HCT116 (cell line): ENCODE results near the gene REXO5. TPM values are rescaled to one million over a fixed set of nuclear protein-coding genes. Genes with fewer than 3 reads are reported as not detected.

ENCODE experiments used
- ATAC-seq: fragments of 200-7000 bp; cut with Tn5 transposase; 2 replicates; pipeline ENCODE4 v1.9.1; 2020; ENCODE audit warnings: mild to moderate bottlenecking, moderate library complexity
- BruUV-seq: library from RNA; stranded (reverse); fragments of 400-500 nt; replicated peaks from 2 replicates; lab custom pipeline; 2021; lab: Mats Ljungman, UMichigan
- CTCF ChIA-PET: fragments of 300-600 bp; sonication (Branson Sonifier 250); formaldehyde crosslinking; loops from one replicate; lab custom pipeline; 2021; ENCODE audit warnings: antibody characterized with exemption; lab: Charles Lee
- POLR2A ChIA-PET: fragments of 300-600, 350-600 bp; sonication (Branson Sonifier 250); formaldehyde crosslinking; loops from one replicate; lab custom pipeline; 2021; ENCODE audit warnings: antibody characterized with exemption; lab: Charles Lee
- RAD21 ChIA-PET, 2 experiments: fragments of 300-600 bp; sonication (Branson Sonifier 250); formaldehyde crosslinking; loops; one replicate each; lab custom pipeline; 2023; ENCODE audit warnings: low total read pairs in 2 of 2; ENCODE audit not compliant: uncharacterized antibody in 2 of 2, unreplicated experiment in 2 of 2, low non-redundant PET in 1 of 2; lab: Charles Lee
- DNase-seq: peaks from one replicate; pipeline ENCODE4 v3.0.0-alpha.2; 2010; ENCODE audit warnings: low read depth, low spot score
- H2AFZ ChIP-seq: fragments of 200-600 bp; shearing (Covaris generic), sonication (generic); 2 replicates; pipeline ENCODE4 v1.6.1; 2017; ENCODE audit warnings: low read depth, mixed run types, mixed read lengths, antibody characterized with exemption, low read length; ENCODE audit not compliant: poor library complexity, severe bottlenecking
- H3K27ac ChIP-seq: 2 replicates; pipeline ENCODE4 v1.5.1; 2012; ENCODE audit warnings: low read depth, low read length
- H3K27me3 ChIP-seq: fragments of 200-600 bp; sonication (generic); 2 replicates; pipeline ENCODE4 v1.6.1; 2016; ENCODE audit warnings: mixed run types, low read length, mixed read lengths; ENCODE audit not compliant: insufficient read depth
- H3K36me3 ChIP-seq, 2 experiments: fragments of 200-500 bp in 1 of 2; fragments of 200-600 bp in 1 of 2; sonication (Bioruptor generic) in 1 of 2; sonication (generic) in 1 of 2; 2 replicates each; pipeline versions ENCODE4 v1.5.1 to v1.6.1; 2014 to 2016; ENCODE audit warnings: low read length in 2 of 2, inconsistent platforms in 1 of 2, mixed read lengths in 1 of 2, mixed run types in 1 of 2; ENCODE audit not compliant: insufficient read depth in 2 of 2, control insufficient read depth in 1 of 2
- H3K4me1 ChIP-seq, 2 experiments: fragments of 200-600 bp in 1 of 2; sonication (generic) in 1 of 2; 2 replicates each; pipeline versions ENCODE4 v1.5.1 to v1.6.1; 2012 to 2017; ENCODE audit warnings: low read length in 2 of 2, inconsistent platforms in 1 of 2, mild to moderate bottlenecking in 1 of 2, mixed read lengths in 1 of 2, mixed run types in 1 of 2, moderate library complexity in 1 of 2; ENCODE audit not compliant: insufficient read depth in 2 of 2, control insufficient read depth in 1 of 2
- H3K4me2 ChIP-seq: fragments of 200-600 bp; sonication (generic); 2 replicates; pipeline ENCODE4 v1.6.1; 2017; ENCODE audit warnings: mixed run types, low read length, mixed read lengths
- H3K4me3 ChIP-seq, 2 experiments: fragments of 200-600 bp in 1 of 2; sonication (generic) in 1 of 2; replicated peaks in 1 of 2; 2 replicates each; pipeline ENCODE4 v1.5.1; 2011 to 2016; ENCODE audit warnings: low read length in 2 of 2, control low read depth in 1 of 2, low read depth in 1 of 2, mild to moderate bottlenecking in 1 of 2, mixed read lengths in 1 of 2, mixed run types in 1 of 2
- H3K79me2 ChIP-seq: fragments of 200-600 bp; sonication (generic); 2 replicates; pipeline ENCODE4 v1.6.1; 2017; ENCODE audit warnings: mild to moderate bottlenecking, mixed run types, low read length, moderate library complexity, mixed read lengths; ENCODE audit not compliant: insufficient read depth
- H3K9ac ChIP-seq: fragments of 200-600 bp; sonication (generic); 2 replicates; pipeline ENCODE4 v1.6.1; 2016; ENCODE audit warnings: low read length, mixed read lengths
- H3K9me2 ChIP-seq: fragments of 200-600 bp; sonication (generic), shearing (Covaris generic); 2 replicates; pipeline ENCODE4 v1.6.1; 2017; ENCODE audit warnings: mixed run types, mild to moderate bottlenecking, moderate library complexity; ENCODE audit not compliant: insufficient read depth
- H3K9me3 ChIP-seq, 2 experiments: fragments of 200-500 bp in 1 of 2; fragments of 200-600 bp in 1 of 2; sonication (Bioruptor generic) in 1 of 2; sonication (generic) in 1 of 2; 2 replicates each; pipeline ENCODE4 v1.6.1; 2014 to 2017; ENCODE audit warnings: low read length in 2 of 2, mixed read lengths in 2 of 2, inconsistent platforms in 1 of 2, low read depth in 1 of 2, mild to moderate bottlenecking in 1 of 2, mixed run types in 1 of 2, moderate library complexity in 1 of 2; ENCODE audit not compliant: control insufficient read depth in 1 of 2, insufficient read depth in 1 of 2
- H4K20me1 ChIP-seq: fragments of 200-600 bp; sonication (generic), shearing (Covaris generic); 2 replicates; pipeline ENCODE4 v1.6.1; 2017; ENCODE audit warnings: mixed run types, mild to moderate bottlenecking, moderate library complexity; ENCODE audit not compliant: insufficient read depth
- CEBPB ChIP-seq: IDR thresholded peaks from 2 replicates; pipeline ENCODE4 v1.6.1; 2012; ENCODE audit warnings: low read depth
- EZH2 ChIP-seq: fragments of 200-600 bp; sonication (generic); IDR thresholded peaks from 2 replicates; pipeline ENCODE4 v1.6.1; 2017; ENCODE audit warnings: antibody characterized with exemption, mixed run types
- EZH2phosphoT487 ChIP-seq: fragments of 200-600 bp; IDR thresholded peaks from 2 replicates; pipeline ENCODE4 v1.6.1; 2018; ENCODE audit warnings: antibody characterized with exemption, borderline replicate concordance
- POLR2A ChIP-seq: IDR thresholded peaks from 2 replicates; pipeline ENCODE4 v1.7.0; 2011; ENCODE audit warnings: borderline replicate concordance; ENCODE audit not compliant: insufficient read depth, insufficient read length; ENCODE audit errors: extremely low read depth
- RAD21 ChIP-seq: IDR thresholded peaks from 2 replicates; pipeline ENCODE4 v1.6.1; 2012; ENCODE audit warnings: low read depth, mild to moderate bottlenecking
- YY1 ChIP-seq: IDR thresholded peaks from 2 replicates; pipeline ENCODE4 v1.6.1; 2011; ENCODE audit warnings: low read length, low read depth, moderate library complexity, mild to moderate bottlenecking; ENCODE audit not compliant: insufficient replicate concordance; ENCODE audit errors: extremely low read depth
- intact Hi-C: fragments of 100-400 bp; cut with micrococcal nuclease; formaldehyde crosslinking; loops from 2 replicates; pipeline ENCODE4 v1.10.0; 2022
- total RNA-seq: library from RNA; stranded (reverse); gene quantifications from one replicate; pipeline ENCODE4 v1.2.1, GENCODE V29; 2021; ENCODE audit not compliant: unreplicated experiment
- TF ChIP-seq, protein P1 (sequence below): IDR thresholded peaks from 2 replicates; pipeline ENCODE4 v1.6.1; 2012; ENCODE audit warnings: low read depth
- TF ChIP-seq, protein P2 (sequence below), 3 experiments: fragments of 200-600 bp in 1 of 3; sonication (generic) in 1 of 3; IDR thresholded peaks in 2 of 3; conservative IDR thresholded peaks in 1 of 3; 2 replicates each; pipeline ENCODE4 v1.5.1; 2012 to 2017; ENCODE audit warnings: low read depth in 2 of 3, low read length in 2 of 3, antibody characterized with exemption in 1 of 3, borderline replicate concordance in 1 of 3, control low read depth in 1 of 3, mild to moderate bottlenecking in 1 of 3, mixed read lengths in 1 of 3, mixed run types in 1 of 3, moderate library complexity in 1 of 3; ENCODE audit not compliant: insufficient read depth in 1 of 3

The REXO5 gene
- total RNA-seq, 1 experiment from 2014 or later = 10.5 TPM

DNA sequence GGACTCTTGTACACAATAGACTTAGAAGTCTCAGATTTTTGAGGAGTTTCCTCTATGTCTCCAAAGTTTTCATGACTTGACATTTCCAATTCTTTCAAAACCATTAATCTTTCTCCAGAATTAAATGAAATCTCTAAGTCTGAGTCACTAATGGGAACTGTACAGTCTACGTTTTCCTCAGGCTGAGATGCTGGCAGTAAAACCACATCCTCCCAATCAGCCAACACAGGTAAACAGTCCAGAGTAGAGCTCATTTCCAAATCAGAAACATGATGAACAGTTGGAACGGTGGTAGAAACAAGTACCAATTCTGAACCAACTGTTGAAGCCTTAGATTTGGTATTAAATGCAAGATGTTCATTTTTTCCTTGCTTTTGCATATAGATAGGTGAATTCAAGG lies 8.0 kb upstream of the REXO5 start (continued):
- no peak for TF ChIP-seq POLR2A
- TF ChIP-seq EZH2phosphoT487 = no peak
- TF ChIP-seq CEBPB = no peak
- no peak for TF ChIP-seq EZH2

DNA sequence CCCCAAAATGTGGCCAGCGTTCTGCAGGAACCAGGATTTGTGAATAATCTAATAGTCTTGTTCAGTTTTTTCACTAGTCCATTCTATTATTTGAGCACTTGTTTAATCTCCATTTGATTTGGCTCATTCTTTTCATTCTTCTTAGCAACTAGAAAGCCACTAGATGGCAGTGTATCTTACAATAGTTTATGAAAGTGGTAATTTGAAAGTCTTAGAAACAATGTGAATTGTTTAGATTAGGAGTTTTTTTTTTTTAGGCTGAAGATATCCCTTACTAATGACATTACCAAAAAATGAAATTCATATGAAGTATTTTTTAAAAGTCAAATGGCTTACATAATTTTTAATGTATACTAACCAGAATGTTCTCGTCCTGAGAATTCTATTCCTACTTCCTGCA lies 6.7 kb upstream of the REXO5 start:
- ChIA-PET CTCF (interaction anchor here (0.9 to 1.4 kb wide), 2 partner anchors 12 to 302 kb away, joined by 3 to 4 read pairs; no protein-coding TSS in a partner anchor), RAD21 (no interaction called here), POLR2A (no interaction called here)
- H3K4me2 ChIP-seq = no peak overlapping the region
- no peaks in the 10 kb centered on the region for H3K9me2 ChIP-seq
- DNase-seq = peak; percentile 6
- no peak for ATAC-seq
- no peaks in the 10 kb centered on the region for H3K4me1 ChIP-seq
- peak; percentile 54 for TF ChIP-seq RAD21
- TF ChIP-seq, protein P1, sequence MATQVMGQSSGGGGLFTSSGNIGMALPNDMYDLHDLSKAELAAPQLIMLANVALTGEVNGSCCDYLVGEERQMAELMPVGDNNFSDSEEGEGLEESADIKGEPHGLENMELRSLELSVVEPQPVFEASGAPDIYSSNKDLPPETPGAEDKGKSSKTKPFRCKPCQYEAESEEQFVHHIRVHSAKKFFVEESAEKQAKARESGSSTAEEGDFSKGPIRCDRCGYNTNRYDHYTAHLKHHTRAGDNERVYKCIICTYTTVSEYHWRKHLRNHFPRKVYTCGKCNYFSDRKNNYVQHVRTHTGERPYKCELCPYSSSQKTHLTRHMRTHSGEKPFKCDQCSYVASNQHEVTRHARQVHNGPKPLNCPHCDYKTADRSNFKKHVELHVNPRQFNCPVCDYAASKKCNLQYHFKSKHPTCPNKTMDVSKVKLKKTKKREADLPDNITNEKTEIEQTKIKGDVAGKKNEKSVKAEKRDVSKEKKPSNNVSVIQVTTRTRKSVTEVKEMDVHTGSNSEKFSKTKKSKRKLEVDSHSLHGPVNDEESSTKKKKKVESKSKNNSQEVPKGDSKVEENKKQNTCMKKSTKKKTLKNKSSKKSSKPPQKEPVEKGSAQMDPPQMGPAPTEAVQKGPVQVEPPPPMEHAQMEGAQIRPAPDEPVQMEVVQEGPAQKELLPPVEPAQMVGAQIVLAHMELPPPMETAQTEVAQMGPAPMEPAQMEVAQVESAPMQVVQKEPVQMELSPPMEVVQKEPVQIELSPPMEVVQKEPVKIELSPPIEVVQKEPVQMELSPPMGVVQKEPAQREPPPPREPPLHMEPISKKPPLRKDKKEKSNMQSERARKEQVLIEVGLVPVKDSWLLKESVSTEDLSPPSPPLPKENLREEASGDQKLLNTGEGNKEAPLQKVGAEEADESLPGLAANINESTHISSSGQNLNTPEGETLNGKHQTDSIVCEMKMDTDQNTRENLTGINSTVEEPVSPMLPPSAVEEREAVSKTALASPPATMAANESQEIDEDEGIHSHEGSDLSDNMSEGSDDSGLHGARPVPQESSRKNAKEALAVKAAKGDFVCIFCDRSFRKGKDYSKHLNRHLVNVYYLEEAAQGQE = no peak
- TF ChIP-seq YY1 = no peak
- TF ChIP-seq, protein P2, sequence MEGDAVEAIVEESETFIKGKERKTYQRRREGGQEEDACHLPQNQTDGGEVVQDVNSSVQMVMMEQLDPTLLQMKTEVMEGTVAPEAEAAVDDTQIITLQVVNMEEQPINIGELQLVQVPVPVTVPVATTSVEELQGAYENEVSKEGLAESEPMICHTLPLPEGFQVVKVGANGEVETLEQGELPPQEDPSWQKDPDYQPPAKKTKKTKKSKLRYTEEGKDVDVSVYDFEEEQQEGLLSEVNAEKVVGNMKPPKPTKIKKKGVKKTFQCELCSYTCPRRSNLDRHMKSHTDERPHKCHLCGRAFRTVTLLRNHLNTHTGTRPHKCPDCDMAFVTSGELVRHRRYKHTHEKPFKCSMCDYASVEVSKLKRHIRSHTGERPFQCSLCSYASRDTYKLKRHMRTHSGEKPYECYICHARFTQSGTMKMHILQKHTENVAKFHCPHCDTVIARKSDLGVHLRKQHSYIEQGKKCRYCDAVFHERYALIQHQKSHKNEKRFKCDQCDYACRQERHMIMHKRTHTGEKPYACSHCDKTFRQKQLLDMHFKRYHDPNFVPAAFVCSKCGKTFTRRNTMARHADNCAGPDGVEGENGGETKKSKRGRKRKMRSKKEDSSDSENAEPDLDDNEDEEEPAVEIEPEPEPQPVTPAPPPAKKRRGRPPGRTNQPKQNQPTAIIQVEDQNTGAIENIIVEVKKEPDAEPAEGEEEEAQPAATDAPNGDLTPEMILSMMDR (IDR thresholded peaks at IDR 0.05 in 2 of 3, conservative IDR thresholded peaks at IDR 0.05 in 1 of 3; ENCODE audit: borderline replicate concordance in 1 of 3, insufficient read depth in 1 of 3, low read depth in 2 of 3, low read length in 2 of 3) = peak; percentile 41 to 62 (median 46); a peak in 5 of 6 replicates
- no peak overlapping the region for H3K9ac ChIP-seq
- H4K20me1 ChIP-seq = no peaks in the 10 kb centered on the region
- no peaks in the 10 kb centered on the region for H3K27me3 ChIP-seq
- H3K79me2 ChIP-seq = no peaks in the 10 kb centered on the region
- no peaks in the 10 kb centered on the region for H3K9me3 ChIP-seq
- H3K36me3 ChIP-seq = peaks cover 10 to 13% of the 10 kb centered on the region in 2 experiments
- BruUV-seq = no TSS peak
- intact Hi-C loops = no loop called here
- H2AFZ ChIP-seq = no peak overlapping the region
- H3K4me3 ChIP-seq = no peak overlapping the region
- no peak overlapping the region for H3K27ac ChIP-seq
